SJSA1 (cell line): ENCODE measurements around the gene EVL. TPM values are rescaled to one million over a fixed set of nuclear protein-coding genes. Genes with fewer than 3 reads are reported as not detected.
A peak's percentile ranks its signal among the peaks of the same experiment; 100 is the strongest.

ENCODE experiments used
- DNase-seq, 2 experiments: peaks; one replicate each; pipeline ENCODE4 v3.0.0-alpha.2; 2015 to 2020; ENCODE audit warnings: low spot score in 2 of 2, low read depth in 1 of 2
- H3K27ac ChIP-seq: fragments of 250-450 bp; sonication (Bioruptor Pico); 2 replicates; pipeline ENCODE4 v1.5.1; 2020; ENCODE audit warnings: mild to moderate bottlenecking, moderate library complexity
- H3K27me3 ChIP-seq: fragments of 250-450 bp; sonication (Bioruptor Pico); replicated peaks from 2 replicates; pipeline ENCODE4 v1.5.1; 2020; ENCODE audit warnings: mild to moderate bottlenecking, moderate library complexity
- H3K36me3 ChIP-seq: fragments of 250-450 bp; sonication (Bioruptor Pico); 2 replicates; pipeline ENCODE4 v1.5.1; 2020; ENCODE audit warnings: mild to moderate bottlenecking
- H3K4me1 ChIP-seq: fragments of 250-450 bp; sonication (Bioruptor Pico); replicated peaks from 2 replicates; pipeline ENCODE4 v1.6.1; 2021; ENCODE audit warnings: mild to moderate bottlenecking
- H3K4me3 ChIP-seq: fragments of 250-450 bp; sonication (Bioruptor Pico); 2 replicates; pipeline ENCODE4 v1.5.1; 2020; ENCODE audit warnings: mild to moderate bottlenecking
- H3K9me3 ChIP-seq: fragments of 250-450 bp; sonication (Bioruptor Pico); replicated peaks from 2 replicates; pipeline ENCODE4 v1.5.1; 2020; ENCODE audit warnings: mild to moderate bottlenecking
- total RNA-seq: library from RNA; depleted of rRNA; stranded (reverse); fragments of >200 nt; shearing (Covaris generic); gene quantifications from 2 replicates; pipeline ENCODE4 v1.2.3, GENCODE V29; 2014

Gene EVL
- total RNA-seq, 1 experiment from 2014 or later, result 10.8 TPM

- H3K27me3 ChIP-seq, result no peaks in the 10 kb centered on the region
- no peaks in the 10 kb centered on the region for H3K36me3 ChIP-seq
- H3K27ac ChIP-seq, result no peak overlapping the region
- H3K9me3 ChIP-seq, result no peaks in the 10 kb centered on the region
- no peak for DNase-seq
- H3K4me1 ChIP-seq, result peaks cover 20% of the 10 kb centered on the region
- H3K4me3 ChIP-seq, result no peak overlapping the region
Observed at GRCh38 chr14:100077441-100077840, 12.2 kb downstream of the EVL start.

- Histone ChIP-seq H3K27ac (peak overlapping the region; percentile 40; the same call in 1 of the 2 replicates), H3K9me3 (no peaks in the 10 kb centered on the region), H3K27me3 (no peaks in the 10 kb centered on the region), H3K4me1 (peaks cover 20% of the 10 kb centered on the region), H3K4me3 (no peak overlapping the region), H3K36me3 (no peaks in the 10 kb centered on the region)
- DNase-seq, result peak in 1 of 2 experiments; percentile 14
Observed at GRCh38 chr14:100078216-100078803, 13.1 kb downstream of the EVL start.

GRCh38 chr14:100078997-100079725 lies 13.9 kb downstream of the EVL start:
- no peaks in the 10 kb centered on the region for H3K9me3 ChIP-seq
- peak overlapping the region; percentile 79 for H3K27ac ChIP-seq
- peak; percentile 83 to 89 for DNase-seq
- no peaks in the 10 kb centered on the region for H3K36me3 ChIP-seq
- peaks cover 20% of the 10 kb centered on the region for H3K4me1 ChIP-seq
- H3K27me3 ChIP-seq, result no peaks in the 10 kb centered on the region
- H3K4me3 ChIP-seq, result no peak overlapping the region

DNA sequence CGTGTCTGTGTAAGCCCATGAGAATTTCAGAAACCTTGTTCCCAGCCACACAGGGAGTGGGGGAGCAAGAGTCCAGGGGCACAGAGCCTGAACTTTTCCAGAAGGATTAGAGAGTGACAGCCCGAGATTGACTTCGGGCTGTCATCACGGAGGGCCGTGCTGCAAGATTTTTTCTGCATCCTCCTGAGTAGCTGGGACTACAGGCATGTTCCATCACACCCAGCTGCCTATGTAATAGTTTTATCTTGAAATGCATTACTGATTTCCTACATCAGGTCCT lies 14.4 kb downstream of the EVL start:
- H3K9me3 ChIP-seq, result no peaks in the 10 kb centered on the region
- H3K36me3 ChIP-seq, result no peaks in the 10 kb centered on the region
- H3K27ac ChIP-seq, result peak overlapping the region; percentile 79
- DNase-seq, result peak in 1 of 2 experiments; percentile 17
- no peaks in the 10 kb centered on the region for H3K27me3 ChIP-seq
- H3K4me1 ChIP-seq, result peaks cover 20% of the 10 kb centered on the region
- no peak overlapping the region for H3K4me3 ChIP-seq

- Histone ChIP-seq H3K27me3 (no peaks in the 10 kb centered on the region), H3K27ac (no peak overlapping the region), H3K4me3 (no peak overlapping the region), H3K9me3 (no peaks in the 10 kb centered on the region), H3K4me1 (peaks cover 20% of the 10 kb centered on the region), H3K36me3 (no peaks in the 10 kb centered on the region)
- DNase-seq, result no peak
Observed at GRCh38 chr14:100080206-100080605, 15.0 kb downstream of the EVL start.

GRCh38 chr14:100081997-100082625 lies 16.9 kb downstream of the EVL start:
- H3K27me3 ChIP-seq, result no peaks in the 10 kb centered on the region
- no peak overlapping the region for H3K27ac ChIP-seq
- no peak for DNase-seq
- H3K4me1 ChIP-seq, result peaks cover 20% of the 10 kb centered on the region
- no peak overlapping the region for H3K4me3 ChIP-seq
- no peaks in the 10 kb centered on the region for H3K9me3 ChIP-seq
- no peaks in the 10 kb centered on the region for H3K36me3 ChIP-seq

GRCh38 chr14:100082723-100083122 lies 17.5 kb downstream of the EVL start:
- H3K27ac ChIP-seq, result no peak overlapping the region
- H3K9me3 ChIP-seq, result no peaks in the 10 kb centered on the region
- H3K4me1 ChIP-seq, result peaks cover 20% of the 10 kb centered on the region
- no peaks in the 10 kb centered on the region for H3K36me3 ChIP-seq
- H3K27me3 ChIP-seq, result no peaks in the 10 kb centered on the region
- no peak overlapping the region for H3K4me3 ChIP-seq
- DNase-seq, result peak in 1 of 2 experiments; percentile 15

GRCh38 chr14:100083706-100084105 lies 18.5 kb downstream of the EVL start:
- no peaks in the 10 kb centered on the region for H3K9me3 ChIP-seq
- no peak for DNase-seq
- no peaks in the 10 kb centered on the region for H3K27me3 ChIP-seq
- H3K27ac ChIP-seq, result no peak overlapping the region
- no peaks in the 10 kb centered on the region for H3K36me3 ChIP-seq
- no peak overlapping the region for H3K4me3 ChIP-seq
- H3K4me1 ChIP-seq, result peaks cover 16% of the 10 kb centered on the region

DNA sequence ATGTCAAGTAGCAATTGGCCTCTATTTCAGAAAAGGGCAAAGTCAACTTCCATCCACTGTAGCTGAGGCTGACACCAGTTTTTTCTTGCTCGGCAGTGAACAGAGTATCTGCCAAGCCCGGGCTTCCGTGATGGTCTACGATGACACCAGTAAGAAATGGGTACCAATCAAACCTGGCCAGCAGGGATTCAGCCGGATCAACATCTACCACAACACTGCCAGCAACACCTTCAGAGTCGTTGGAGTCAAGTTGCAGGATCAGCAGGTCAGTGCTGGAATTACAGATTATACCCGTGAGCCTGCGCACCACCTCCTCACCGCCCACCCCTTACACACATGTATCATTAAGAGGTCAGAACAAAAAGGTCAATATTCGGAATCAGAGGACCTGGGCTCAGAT lies 19.4 kb downstream of the EVL start:
- Histone ChIP-seq H3K36me3 (no peaks in the 10 kb centered on the region), H3K27me3 (no peaks in the 10 kb centered on the region), H3K9me3 (no peaks in the 10 kb centered on the region), H3K4me1 (peaks cover 7% of the 10 kb centered on the region), H3K4me3 (no peak overlapping the region), H3K27ac (no peak overlapping the region)
- DNase-seq, result no peak

GRCh38 chr14:100085462-100085861 lies 20.2 kb downstream of the EVL start:
- Histone ChIP-seq H3K9me3 (no peaks in the 10 kb centered on the region), H3K27me3 (no peaks in the 10 kb centered on the region), H3K27ac (no peak overlapping the region), H3K4me1 (peaks cover under 1% of the 10 kb centered on the region; the same call in 1 of the 2 replicates), H3K36me3 (no peaks in the 10 kb centered on the region), H3K4me3 (no peak overlapping the region)
- DNase-seq, result no peak

- no peak overlapping the region for H3K27ac ChIP-seq
- no peak for DNase-seq
- H3K4me1 ChIP-seq, result no peaks in the 10 kb centered on the region
- no peaks in the 10 kb centered on the region for H3K27me3 ChIP-seq
- no peaks in the 10 kb centered on the region for H3K36me3 ChIP-seq
- H3K4me3 ChIP-seq, result no peak overlapping the region
- H3K9me3 ChIP-seq, result no peaks in the 10 kb centered on the region
Observed at GRCh38 chr14:100086361-100086760, 21.1 kb downstream of the EVL start.

GRCh38 chr14:100088226-100088625 lies 23.0 kb downstream of the EVL start:
- Histone ChIP-seq H3K36me3 (no peaks in the 10 kb centered on the region), H3K9me3 (no peaks in the 10 kb centered on the region), H3K4me1 (no peaks in the 10 kb centered on the region), H3K27ac (no peak overlapping the region), H3K4me3 (no peak overlapping the region), H3K27me3 (no peaks in the 10 kb centered on the region)
- no peak for DNase-seq

DNA sequence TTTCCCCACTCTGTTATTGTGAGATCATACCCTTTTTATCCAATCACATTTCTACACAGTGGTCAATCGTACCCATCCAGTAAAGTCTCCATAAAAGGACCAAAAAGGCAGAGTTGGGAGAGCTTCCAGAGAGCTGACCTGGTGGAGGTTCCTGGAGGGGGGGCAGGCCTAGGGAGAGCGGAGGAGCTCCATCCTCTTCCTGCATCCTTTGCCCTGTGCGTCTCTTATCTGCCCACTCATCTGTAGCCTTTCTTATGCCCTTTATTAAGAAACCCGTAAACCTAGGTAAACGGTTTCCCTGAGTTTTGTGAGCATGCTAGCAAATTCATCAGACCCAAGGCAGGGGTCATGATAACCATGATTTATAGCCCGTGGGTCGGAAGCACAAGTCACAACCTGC lies 26.2 kb downstream of the EVL start:
- Histone ChIP-seq H3K4me1 (no peaks in the 10 kb centered on the region), H3K27me3 (no peaks in the 10 kb centered on the region), H3K9me3 (no peaks in the 10 kb centered on the region), H3K27ac (no peak overlapping the region), H3K36me3 (no peaks in the 10 kb centered on the region), H3K4me3 (no peak overlapping the region)
- no peak for DNase-seq

- no peaks in the 10 kb centered on the region for H3K9me3 ChIP-seq
- no peaks in the 10 kb centered on the region for H3K36me3 ChIP-seq
- no peaks in the 10 kb centered on the region for H3K27me3 ChIP-seq
- H3K4me3 ChIP-seq, result no peak overlapping the region
- no peak for DNase-seq
- no peaks in the 10 kb centered on the region for H3K4me1 ChIP-seq
- no peak overlapping the region for H3K27ac ChIP-seq
Observed at GRCh38 chr14:100092832-100093231, 27.6 kb downstream of the EVL start.
